Measurements from ENCODE around the gene SLC25A23. TPM values are rescaled to one million over a fixed set of nuclear protein-coding genes. Genes with fewer than 3 reads are reported as not detected.

SLC25A23 gene
- total and polyA plus RNA-seq, 9 of the 15 experiments (the other 6 are each of a cell fraction or from before 2014, with no cell fraction given) = 6.1 to 72.0 (median 26.6) TPM

DNA sequence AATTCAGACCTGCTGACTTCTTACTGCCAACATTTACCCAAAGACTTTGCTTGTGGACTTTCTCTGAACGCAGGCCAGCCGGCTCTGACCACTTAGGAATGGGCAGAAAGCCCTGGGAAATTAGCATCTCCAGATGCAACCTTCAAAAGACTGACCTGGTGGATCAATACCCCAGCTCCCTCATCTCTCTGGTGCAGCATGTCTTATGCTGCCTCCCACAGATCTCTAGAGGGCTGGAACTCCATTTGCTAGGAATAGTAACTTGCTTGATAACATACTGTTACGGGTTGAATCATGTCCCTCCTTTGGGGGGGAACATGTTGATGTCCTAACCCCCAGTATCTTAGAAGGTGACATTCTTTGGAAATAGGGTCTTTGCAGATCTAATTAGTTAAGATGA is 13.1 kb downstream of the SLC25A23 start:
- peaks cover 14% of the 10 kb centered on the region; the same call in 2 of the 3 replicates for H3K36me3 ChIP-seq (ENCODE audit: control insufficient read depth, insufficient read depth, low read length)
- CTCF ChIA-PET (ENCODE audit: low intra/inter-chr PET ratio) = no interaction called here

GRCh38 chr19:6443986-6444385 is 15.6 kb downstream of the SLC25A23 start:
- Histone ChIP-seq H3K36me3 (ENCODE audit: control insufficient read depth, insufficient read depth, low read length) (peaks cover 5% of the 10 kb centered on the region; the same call in 2 of the 3 replicates), H3K4me3 (no peak overlapping the region), H3K4me2 (ENCODE audit: insufficient read depth, low read length) (no peak overlapping the region), H3K9ac (ENCODE audit: insufficient read depth in 1 of 2, low read depth in 2 of 2, low read length in 2 of 2) (no peak overlapping the region), H3K27me3 (ENCODE audit: control insufficient read depth in 2 of 2, insufficient read depth in 2 of 2, low read length in 2 of 2) (no peaks in the 10 kb centered on the region), H3K4me1 (replicated peaks in 1 of 2; ENCODE audit: control insufficient read depth in 2 of 2, insufficient read depth in 2 of 2, low read length in 2 of 2) (no peaks in the 10 kb centered on the region; a peak in 1 of 5 replicates), H3K9me1 (ENCODE audit: control insufficient read depth, insufficient read depth, low read length) (no peaks in the 10 kb centered on the region), H4K20me1 (replicated peaks; ENCODE audit: control insufficient read depth, insufficient read depth, low read length) (no peaks in the 10 kb centered on the region), H3K79me2 (ENCODE audit: control insufficient read depth, insufficient read depth, low read length) (no peaks in the 10 kb centered on the region), H2AFZ (ENCODE audit: low read depth, low read length) (no peak overlapping the region), H3K9me3 (replicated peaks; ENCODE audit: control insufficient read depth, insufficient read depth, low read depth, low read length) (no peaks in the 10 kb centered on the region), H3K27ac (ENCODE audit: extremely low read depth, low read depth, low read length) (no peak overlapping the region)
- FAIRE-seq (no peak), ATAC-seq (no peak), DNase-seq (ENCODE audit: extremely low read depth in 1 of 4, low spot score in 3 of 4) (no peak)
- TF ChIP-seq GATAD2A (IDR thresholded peaks at IDR 0.05) (no peak), ZBTB49 (CRISPR knock-in tag; IDR thresholded peaks at IDR 0.05; ENCODE audit: borderline replicate concordance) (no peak), POLR2G (IDR thresholded peaks at IDR 0.05; ENCODE audit: low read depth, low read length) (0 out of 2 replicates have a peak, but pooled peaks have one; percentile 31), ZNF76 (CRISPR knock-in tag; IDR thresholded peaks at IDR 0.05; ENCODE audit: borderline replicate concordance) (no peak), ZNF282 (CRISPR knock-in tag; IDR thresholded peaks at IDR 0.05) (no peak), ZSCAN32 (CRISPR knock-in tag; IDR thresholded peaks at IDR 0.05) (no peak)
- TF ChIP-seq, protein P1, sequence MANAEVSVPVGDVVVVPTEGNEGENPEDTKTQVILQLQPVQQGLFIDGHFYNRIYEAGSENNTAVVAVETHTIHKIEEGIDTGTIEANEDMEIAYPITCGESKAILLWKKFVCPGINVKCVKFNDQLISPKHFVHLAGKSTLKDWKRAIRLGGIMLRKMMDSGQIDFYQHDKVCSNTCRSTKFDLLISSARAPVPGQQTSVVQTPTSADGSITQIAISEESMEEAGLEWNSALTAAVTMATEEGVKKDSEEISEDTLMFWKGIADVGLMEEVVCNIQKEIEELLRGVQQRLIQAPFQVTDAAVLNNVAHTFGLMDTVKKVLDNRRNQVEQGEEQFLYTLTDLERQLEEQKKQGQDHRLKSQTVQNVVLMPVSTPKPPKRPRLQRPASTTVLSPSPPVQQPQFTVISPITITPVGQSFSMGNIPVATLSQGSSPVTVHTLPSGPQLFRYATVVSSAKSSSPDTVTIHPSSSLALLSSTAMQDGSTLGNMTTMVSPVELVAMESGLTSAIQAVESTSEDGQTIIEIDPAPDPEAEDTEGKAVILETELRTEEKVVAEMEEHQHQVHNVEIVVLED (CRISPR knock-in tag; IDR thresholded peaks at IDR 0.05) = no peak
- intact Hi-C loops (cut with micrococcal nuclease) = no loop called here
- no TSS peak for BruUV-seq (replicated peaks)
- in situ Hi-C loops (cut with MboI) = no loop called here
- CTCF ChIA-PET (ENCODE audit: low intra/inter-chr PET ratio) = no interaction called here
- POLR2A ChIA-PET = interaction anchor here (0.6 kb wide), 1 partner anchor 10 kb away, joined by 4 read pairs; the partner anchor contains the start of gene SLC25A41
- WGBS (ENCODE audit: insufficient coverage, low coverage, missing lambda C conversion rate) = 90% methylated on average over 11 of the region's 13 CpGs

More for the DNA sequence above, 13.1 kb downstream of the SLC25A23 start:
- no TSS peak for BruUV-seq (replicated peaks)
- no peak overlapping the region for H2AFZ ChIP-seq (ENCODE audit: low read depth, low read length)
- intact Hi-C loops (cut with micrococcal nuclease) (no loop called here), in situ Hi-C loops (cut with MboI) (no loop called here)
- no peaks in the 10 kb centered on the region for H3K9me1 ChIP-seq (ENCODE audit: control insufficient read depth, insufficient read depth, low read length)
- no peaks in the 10 kb centered on the region for H3K79me2 ChIP-seq (ENCODE audit: control insufficient read depth, insufficient read depth, low read length)
- FAIRE-seq = no peak
- no peaks in the 10 kb centered on the region for H3K27me3 ChIP-seq (ENCODE audit: control insufficient read depth in 2 of 2, insufficient read depth in 2 of 2, low read length in 2 of 2)
- no peaks in the 10 kb centered on the region for H4K20me1 ChIP-seq (replicated peaks; ENCODE audit: control insufficient read depth, insufficient read depth, low read length)
- H3K27ac ChIP-seq (ENCODE audit: extremely low read depth, low read depth, low read length) = no peak overlapping the region
- no peaks in the 10 kb centered on the region for H3K9me3 ChIP-seq (replicated peaks; ENCODE audit: control insufficient read depth, insufficient read depth, low read depth, low read length)
- no peaks in the 10 kb centered on the region; a peak in 1 of 5 replicates for H3K4me1 ChIP-seq (replicated peaks in 1 of 2; ENCODE audit: control insufficient read depth in 2 of 2, insufficient read depth in 2 of 2, low read length in 2 of 2)
- no peak for DNase-seq (ENCODE audit: extremely low read depth in 1 of 4, low spot score in 3 of 4)
- POLR2A ChIA-PET = no interaction called here
- H3K9ac ChIP-seq (ENCODE audit: insufficient read depth in 1 of 2, low read depth in 2 of 2, low read length in 2 of 2) = no peak overlapping the region
- ATAC-seq = no peak
- H3K4me3 ChIP-seq = no peak overlapping the region
- whole genome bisulfite sequencing (ENCODE audit: insufficient coverage, low coverage, missing lambda C conversion rate) = 86% methylated on average over 3 of the region's 3 CpGs
- no peak overlapping the region for H3K4me2 ChIP-seq (ENCODE audit: insufficient read depth, low read length)
- TF ChIP-seq TAF1 (IDR thresholded peaks at IDR 0.05; ENCODE audit: control insufficient read depth, extremely low read depth, insufficient read depth, low read length, severe bottlenecking) = no peak

All from K562 (cell line).